ENCODE results near the gene CCNQ.
"Not testable (repeated sequence)": the region's sequence is repeated elsewhere in the genome, so short reads cannot be mapped to it uniquely, and the experiment has no call there.

The CCNQ gene

GRCh38 chrX:153621949-153622598 lies 23.1 kb upstream of the CCNQ start:
- DNase-seq: no peak

- DNase-seq: no peak
Measured at GRCh38 chrX:153620576-153620975, 21.6 kb upstream of the CCNQ start.

- no peak for DNase-seq
Measured at GRCh38 chrX:153614818-153615217, 15.9 kb upstream of the CCNQ start.

- no peak for DNase-seq
Measured at GRCh38 chrX:153612413-153612812, 13.5 kb upstream of the CCNQ start.

- no peak for DNase-seq
Measured at GRCh38 chrX:153611298-153612095, 12.6 kb upstream of the CCNQ start.

- DNase-seq: no peak
Measured at GRCh38 chrX:153610836-153611213, 11.9 kb upstream of the CCNQ start.

- peak; percentile 91 for DNase-seq
Measured at GRCh38 chrX:153609917-153610835, 11.2 kb upstream of the CCNQ start.

GRCh38 chrX:153608806-153609205 lies 9.9 kb upstream of the CCNQ start:
- DNase-seq: no peak

GRCh38 chrX:153608376-153608775 lies 9.4 kb upstream of the CCNQ start:
- no peak for DNase-seq

GRCh38 chrX:153606503-153606902 lies 7.6 kb upstream of the CCNQ start:
- DNase-seq: no peak

GRCh38 chrX:153604666-153605380 lies 5.9 kb upstream of the CCNQ start:
- not testable (repeated sequence) for DNase-seq

- no peak for DNase-seq
Measured at GRCh38 chrX:153603131-153603656, 4.3 kb upstream of the CCNQ start.

- DNase-seq: no peak
Measured at GRCh38 chrX:153602601-153603000, 3.7 kb upstream of the CCNQ start.

- no peak for DNase-seq
Measured at GRCh38 chrX:153601511-153602110, 2.7 kb upstream of the CCNQ start.

GRCh38 chrX:153600921-153601320 lies 2.0 kb upstream of the CCNQ start:
- no peak for DNase-seq

GRCh38 chrX:153600032-153600373 lies 1.1 kb upstream of the CCNQ start:
- no peak for DNase-seq

- peak; percentile 90 for DNase-seq
Measured at GRCh38 chrX:153599192-153600031, 473 bp upstream of the CCNQ start.

- no peak for DNase-seq
Measured at GRCh38 chrX:153596981-153597750, 1.8 kb downstream of the CCNQ start.

- DNase-seq: no peak
Measured at GRCh38 chrX:153595859-153596857, 2.8 kb downstream of the CCNQ start.
